Type B pancreatic cell (in vitro differentiated cells): ENCODE data around the gene ARGFX. TPM values are rescaled to one million over a fixed set of nuclear protein-coding genes. Genes with fewer than 3 reads are reported as not detected.

Experiments used
- DNase-seq: peaks from one replicate; pipeline ENCODE4 v3.0.0; 2021; ENCODE audit warnings: mixed read lengths; ENCODE audit not compliant: unreplicated experiment; ENCODE audit errors: extremely low spot score
- H3K27ac Mint-ChIP-seq: 2 replicates; pipeline ENCODE4 v1.8.0; 2021; ENCODE audit warnings: mild to moderate bottlenecking, mixed read lengths
- H3K27me3 Mint-ChIP-seq: 2 replicates; pipeline ENCODE4 v1.8.0; 2021; ENCODE audit warnings: mixed read lengths
- H3K36me3 Mint-ChIP-seq: 2 replicates; pipeline ENCODE4 v1.8.0; 2021; ENCODE audit warnings: mixed read lengths
- H3K4me1 Mint-ChIP-seq: one replicate; pipeline ENCODE4 v1.8.0; 2021; ENCODE audit warnings: mixed read lengths; ENCODE audit not compliant: unreplicated experiment
- H3K4me3 Mint-ChIP-seq: 2 replicates; pipeline ENCODE4 v1.8.0; 2021; ENCODE audit warnings: mild to moderate bottlenecking, mixed read lengths
- H3K9me3 Mint-ChIP-seq: 2 replicates; pipeline ENCODE4 v1.8.0; 2021; ENCODE audit warnings: mixed read lengths
- CTCF ChIP-seq: fragments of 200-600 bp; sonication (generic); conservative IDR thresholded peaks from 2 replicates; pipeline ENCODE4 v1.5.0; 2021; ENCODE audit warnings: antibody characterized with exemption, mild to moderate bottlenecking
- total RNA-seq: library from RNA; stranded (reverse); gene quantifications from 2 replicates; pipeline ENCODE4 v1.2.1, GENCODE V29; 2021; ENCODE audit warnings: low replicate concordance

Gene ARGFX
- total RNA-seq, 1 donor from 2014 or later: not detected

- no peak for DNase-seq
These were observed 10.3 kb upstream of the ARGFX start for GRCh38 chr3:121557426-121557934.

DNA sequence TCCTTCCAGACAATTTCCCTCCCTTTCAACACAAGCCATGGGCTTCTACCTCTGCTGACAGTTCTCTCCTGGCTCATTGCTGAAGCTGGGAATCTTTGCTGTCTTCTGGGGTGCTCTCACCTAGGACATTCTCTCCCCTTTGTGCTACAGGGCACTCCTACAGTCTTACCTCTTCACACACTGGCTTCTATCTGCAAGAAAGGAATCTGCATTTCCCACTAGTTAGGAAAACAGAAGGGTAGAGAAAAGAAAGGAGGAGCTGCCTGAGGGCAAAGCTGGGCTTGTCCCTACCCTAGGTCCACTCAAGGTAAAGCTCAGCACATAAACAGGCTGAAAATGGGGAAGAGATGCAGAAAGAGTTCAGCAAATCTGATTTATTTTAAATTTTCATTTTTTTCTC lies 5.6 kb upstream of the ARGFX start:
- no peak for TF ChIP-seq CTCF
- no peak overlapping the region for H3K4me3 Mint-ChIP-seq
- H3K27ac Mint-ChIP-seq: no peak overlapping the region
- DNase-seq: no peak
- no peaks in the 10 kb centered on the region for H3K9me3 Mint-ChIP-seq
- no peaks in the 10 kb centered on the region for H3K27me3 Mint-ChIP-seq
- no peaks in the 10 kb centered on the region for H3K36me3 Mint-ChIP-seq
- no peaks in the 10 kb centered on the region for H3K4me1 Mint-ChIP-seq

More at GRCh38 chr3:121557426-121557934, 10.3 kb upstream of the ARGFX start:
- Mint-ChIP-seq H3K4me3 (no peak overlapping the region), H3K36me3 (no peaks in the 10 kb centered on the region), H3K9me3 (no peaks in the 10 kb centered on the region), H3K27ac (no peak overlapping the region), H3K27me3 (no peaks in the 10 kb centered on the region), H3K4me1 (no peaks in the 10 kb centered on the region)
- no peak for TF ChIP-seq CTCF

- H3K27me3 Mint-ChIP-seq: no peaks in the 10 kb centered on the region
- no peaks in the 10 kb centered on the region for H3K4me1 Mint-ChIP-seq
- no peak overlapping the region for H3K4me3 Mint-ChIP-seq
These were observed 976 bp upstream of the ARGFX start for GRCh38 chr3:121566773-121567172.

DNA sequence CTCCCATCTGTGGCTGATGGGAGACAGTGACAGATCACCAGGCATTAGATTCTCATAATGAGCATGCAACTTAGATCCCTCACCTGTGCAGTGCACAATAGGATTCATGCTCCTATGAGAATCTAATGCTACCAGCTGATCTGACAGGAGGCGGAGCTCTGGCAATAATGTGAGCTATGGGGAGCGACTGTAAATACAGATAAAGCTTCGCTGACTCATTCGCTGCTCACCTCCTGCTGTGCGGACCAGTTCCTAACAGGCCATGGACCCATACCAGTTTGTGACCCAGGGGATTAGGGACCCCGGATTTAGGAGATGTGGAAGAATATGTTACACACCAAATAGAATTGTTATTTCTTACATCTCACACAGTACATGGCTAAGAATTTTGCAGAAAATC lies 6.7 kb downstream of the ARGFX start:
- no peaks in the 10 kb centered on the region for H3K27me3 Mint-ChIP-seq
- no peaks in the 10 kb centered on the region for H3K9me3 Mint-ChIP-seq
- H3K27ac Mint-ChIP-seq: peak overlapping the region; percentile 56
- no peaks in the 10 kb centered on the region for H3K4me1 Mint-ChIP-seq
- H3K36me3 Mint-ChIP-seq: no peaks in the 10 kb centered on the region
- DNase-seq: no peak
- H3K4me3 Mint-ChIP-seq: no peak overlapping the region
- TF ChIP-seq CTCF: no peak

More at GRCh38 chr3:121566773-121567172, 976 bp upstream of the ARGFX start:
- no peak for TF ChIP-seq CTCF
- Mint-ChIP-seq H3K9me3 (no peaks in the 10 kb centered on the region), H3K27ac (no peak overlapping the region), H3K36me3 (no peaks in the 10 kb centered on the region)
- no peak for DNase-seq

DNA sequence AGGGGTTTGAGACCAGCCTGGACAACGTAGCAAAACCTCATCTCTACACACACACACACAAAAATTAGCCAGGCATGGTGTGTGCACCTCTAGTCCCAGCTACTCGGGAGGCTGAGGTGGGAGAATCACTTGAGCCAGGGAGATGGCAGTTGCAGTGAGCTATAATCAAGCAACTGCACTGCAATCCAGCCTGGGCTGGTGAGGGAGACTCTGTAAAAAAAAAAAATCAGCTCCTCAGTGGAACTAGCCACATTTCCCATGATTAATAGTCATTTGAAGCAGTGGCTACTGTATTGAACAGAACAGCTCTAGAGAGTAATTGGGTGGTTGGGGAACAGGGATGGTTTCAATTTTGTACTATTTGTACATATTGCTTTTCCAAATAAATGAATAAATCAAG lies 13.9 kb downstream of the ARGFX start:
- Mint-ChIP-seq H3K36me3 (no peaks in the 10 kb centered on the region), H3K27ac (no peak overlapping the region)

More for the DNA sequence above, 13.9 kb downstream of the ARGFX start:
- Mint-ChIP-seq H3K4me1 (no peaks in the 10 kb centered on the region), H3K27me3 (peaks cover 19% of the 10 kb centered on the region), H3K9me3 (no peaks in the 10 kb centered on the region), H3K4me3 (no peak overlapping the region)
- TF ChIP-seq CTCF: no peak
- no peak for DNase-seq
